ENCODE data around the gene KCTD13.

- TF ChIP-seq POLR2A (IDR thresholded peaks at IDR 0.05; ENCODE audit: low read length), result no peak
- TF ChIP-seq GATA1 (IDR thresholded peaks at IDR 0.05; ENCODE audit: low read depth, low read length), result no peak
These were observed 18.1 kb upstream of the KCTD13 start for GRCh38 chr16:29943846-29944799.
